MM.1S (cell line): Measurements from ENCODE around the gene TMED8.

Experiments
- DNase-seq: peaks from one replicate; pipeline ENCODE4 v3.0.0-alpha.2; 2015
- H2AFZ ChIP-seq: fragments of 300-600 bp; sonication (generic); 2 replicates; pipeline ENCODE4 v1.6.0; 2016; ENCODE audit warnings: antibody characterized with exemption, low read length
- H3F3A ChIP-seq: fragments of 300-600 bp; sonication (generic); 2 replicates; pipeline ENCODE4 v1.6.1; 2016; ENCODE audit warnings: mild to moderate bottlenecking, antibody characterized with exemption, low read length, moderate library complexity, mixed read lengths; ENCODE audit not compliant: insufficient read depth
- H3K27ac ChIP-seq: fragments of 300-600 bp; sonication (generic); 2 replicates; pipeline ENCODE4 v1.5.1; 2016; ENCODE audit warnings: mild to moderate bottlenecking, low read length
- H3K27me3 ChIP-seq: fragments of 300-600 bp; sonication (generic); replicated peaks from 2 replicates; pipeline ENCODE4 v1.6.0; 2016; ENCODE audit warnings: low read length; ENCODE audit not compliant: insufficient read depth
- H3K36me3 ChIP-seq: fragments of 300-600 bp; sonication (generic); replicated peaks from 2 replicates; pipeline ENCODE4 v1.6.1; 2016; ENCODE audit warnings: mild to moderate bottlenecking, low read length, mixed read lengths; ENCODE audit not compliant: insufficient read depth
- H3K4me1 ChIP-seq: fragments of 300-600 bp; sonication (generic); 2 replicates; pipeline ENCODE4 v1.6.1; 2016; ENCODE audit warnings: low read length, mixed read lengths
- H3K4me2 ChIP-seq: fragments of 300-600 bp; sonication (generic); 2 replicates; pipeline ENCODE4 v1.6.0; 2016; ENCODE audit warnings: low read depth, low read length
- H3K4me3 ChIP-seq: fragments of 300-600 bp; sonication (generic); 2 replicates; pipeline ENCODE4 v1.5.1; 2016; ENCODE audit warnings: low read length, mixed read lengths
- H3K79me2 ChIP-seq: fragments of 300-600 bp; sonication (generic); 2 replicates; pipeline ENCODE4 v1.6.1; 2016; ENCODE audit warnings: mixed run types, low read length, mixed read lengths
- H3K9ac ChIP-seq: fragments of 300-600 bp; sonication (generic); 2 replicates; pipeline ENCODE4 v1.6.1; 2016; ENCODE audit warnings: low read length, mixed read lengths
- H3K9me2 ChIP-seq: fragments of 300-600 bp; sonication (generic); replicated peaks from 2 replicates; pipeline ENCODE4 v1.6.1; 2016; ENCODE audit warnings: mild to moderate bottlenecking, low read length, mixed read lengths; ENCODE audit not compliant: insufficient read depth
- H3K9me3 ChIP-seq: fragments of 300-600 bp; sonication (generic); replicated peaks from 2 replicates; pipeline ENCODE4 v1.6.1; 2016; ENCODE audit warnings: mild to moderate bottlenecking, low read length, mixed read lengths; ENCODE audit not compliant: insufficient read depth
- H4K20me1 ChIP-seq: fragments of 300-600 bp; sonication (generic); 2 replicates; pipeline ENCODE4 v1.6.1; 2016; ENCODE audit warnings: mild to moderate bottlenecking, low read length, moderate library complexity, mixed read lengths; ENCODE audit not compliant: insufficient read depth
- EZH2 ChIP-seq: fragments of 300-600 bp; sonication (generic); optimal IDR thresholded peaks from 2 replicates; pipeline ENCODE3; 2017; ENCODE audit warnings: low read depth, mild to moderate bottlenecking, antibody characterized with exemption, low read length, mixed read lengths
- EZH2phosphoT487 ChIP-seq: fragments of 300-600 bp; sonication (generic); IDR thresholded peaks from 2 replicates; pipeline ENCODE4 v1.6.1; 2018; ENCODE audit warnings: antibody characterized with exemption, low read length
- TF ChIP-seq, protein P1 (sequence below): fragments of 300-600 bp; sonication (generic); IDR thresholded peaks from 2 replicates; pipeline ENCODE4 v1.5.1; 2016; ENCODE audit warnings: antibody characterized with exemption, low read length, mixed read lengths

TMED8 gene, protein sequence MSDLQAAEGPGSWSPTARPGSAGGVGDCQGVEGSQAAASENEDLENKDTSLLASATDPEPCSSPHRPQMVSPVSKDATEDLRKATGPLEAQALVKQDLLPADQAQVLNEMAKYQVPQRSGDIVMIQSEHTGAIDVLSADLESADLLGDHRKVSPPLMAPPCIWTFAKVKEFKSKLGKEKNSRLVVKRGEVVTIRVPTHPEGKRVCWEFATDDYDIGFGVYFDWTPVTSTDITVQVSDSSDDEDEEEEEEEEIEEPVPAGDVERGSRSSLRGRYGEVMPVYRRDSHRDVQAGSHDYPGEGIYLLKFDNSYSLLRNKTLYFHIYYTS

DNA sequence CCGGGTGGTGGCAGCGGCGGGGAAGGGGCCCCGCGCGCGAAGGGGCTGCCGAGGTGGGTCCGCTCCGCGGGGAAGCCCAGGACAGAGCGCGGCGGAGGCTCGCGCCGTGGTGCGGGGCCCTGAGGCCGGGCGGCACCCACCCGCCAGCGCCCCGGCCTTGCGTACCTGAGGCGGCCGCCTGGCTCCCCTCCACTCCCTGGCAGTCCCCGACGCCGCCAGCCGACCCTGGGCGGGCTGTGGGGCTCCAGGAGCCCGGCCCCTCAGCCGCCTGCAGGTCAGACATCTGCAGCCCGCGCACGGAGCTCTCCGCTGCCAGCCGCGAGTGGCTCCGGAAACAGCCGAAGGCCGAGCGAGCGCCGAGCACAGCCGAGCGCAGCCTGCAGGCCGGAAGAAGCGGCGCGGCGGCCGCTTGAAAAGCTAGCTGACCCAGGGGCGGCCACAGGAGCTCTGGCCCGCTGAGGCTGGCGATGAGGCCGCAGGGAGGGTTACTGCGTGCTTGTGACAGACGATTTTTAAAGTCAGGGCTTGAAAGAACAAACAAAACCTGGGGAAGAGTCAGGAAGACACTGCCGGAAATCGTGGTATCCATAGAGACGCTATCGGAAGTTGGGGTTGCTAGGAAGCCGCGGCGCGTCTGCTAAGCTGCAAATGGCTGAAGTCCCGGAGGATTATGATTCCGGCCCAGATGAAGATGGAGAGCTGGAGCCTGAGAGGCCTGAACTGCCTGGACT, at the start of gene TMED8, which contains the start of gene SAMD15:
TSS of gene TMED8 (minus strand) at position 324 of the 731 bp plus-strand sequence. CDS start at position 283, 41 bp downstream.
TSS of gene SAMD15 (plus strand) at position 609 of the 731 bp plus-strand sequence. CDS start at position 649, 40 bp downstream.
- H4K20me1 ChIP-seq, result no peaks in the 10 kb centered on the region
- peak within 1 kb of the TSS; percentile 63 for H3K27ac ChIP-seq
- peak within 1 kb of the TSS; percentile 78 for H2AFZ ChIP-seq
- peak within 1 kb of the TSS; percentile 86 for H3K4me2 ChIP-seq
- H3F3A ChIP-seq, result no peaks in the 10 kb centered on the region
- peak within 1 kb of the TSS; percentile 76 for H3K9ac ChIP-seq
- 0 out of 2 replicates have a peak, but pooled peaks cover 3% of the 10 kb centered on the region for H3K4me1 ChIP-seq
- DNase-seq, result peak; percentile 70
- TF ChIP-seq EZH2phosphoT487 (no peak), EZH2 (no peak)
- TF ChIP-seq, protein P1, sequence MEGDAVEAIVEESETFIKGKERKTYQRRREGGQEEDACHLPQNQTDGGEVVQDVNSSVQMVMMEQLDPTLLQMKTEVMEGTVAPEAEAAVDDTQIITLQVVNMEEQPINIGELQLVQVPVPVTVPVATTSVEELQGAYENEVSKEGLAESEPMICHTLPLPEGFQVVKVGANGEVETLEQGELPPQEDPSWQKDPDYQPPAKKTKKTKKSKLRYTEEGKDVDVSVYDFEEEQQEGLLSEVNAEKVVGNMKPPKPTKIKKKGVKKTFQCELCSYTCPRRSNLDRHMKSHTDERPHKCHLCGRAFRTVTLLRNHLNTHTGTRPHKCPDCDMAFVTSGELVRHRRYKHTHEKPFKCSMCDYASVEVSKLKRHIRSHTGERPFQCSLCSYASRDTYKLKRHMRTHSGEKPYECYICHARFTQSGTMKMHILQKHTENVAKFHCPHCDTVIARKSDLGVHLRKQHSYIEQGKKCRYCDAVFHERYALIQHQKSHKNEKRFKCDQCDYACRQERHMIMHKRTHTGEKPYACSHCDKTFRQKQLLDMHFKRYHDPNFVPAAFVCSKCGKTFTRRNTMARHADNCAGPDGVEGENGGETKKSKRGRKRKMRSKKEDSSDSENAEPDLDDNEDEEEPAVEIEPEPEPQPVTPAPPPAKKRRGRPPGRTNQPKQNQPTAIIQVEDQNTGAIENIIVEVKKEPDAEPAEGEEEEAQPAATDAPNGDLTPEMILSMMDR, result no peak
- no peaks in the 10 kb centered on the region for H3K9me3 ChIP-seq
- H3K27me3 ChIP-seq, result no peaks in the 10 kb centered on the region
- H3K9me2 ChIP-seq, result no peaks in the 10 kb centered on the region
- peak within 1 kb of the TSS; percentile 79 for H3K4me3 ChIP-seq
- no peaks in the 10 kb centered on the region for H3K36me3 ChIP-seq
- peaks cover 10% of the 10 kb centered on the region; the same call in 1 of the 2 replicates for H3K79me2 ChIP-seq

DNA sequence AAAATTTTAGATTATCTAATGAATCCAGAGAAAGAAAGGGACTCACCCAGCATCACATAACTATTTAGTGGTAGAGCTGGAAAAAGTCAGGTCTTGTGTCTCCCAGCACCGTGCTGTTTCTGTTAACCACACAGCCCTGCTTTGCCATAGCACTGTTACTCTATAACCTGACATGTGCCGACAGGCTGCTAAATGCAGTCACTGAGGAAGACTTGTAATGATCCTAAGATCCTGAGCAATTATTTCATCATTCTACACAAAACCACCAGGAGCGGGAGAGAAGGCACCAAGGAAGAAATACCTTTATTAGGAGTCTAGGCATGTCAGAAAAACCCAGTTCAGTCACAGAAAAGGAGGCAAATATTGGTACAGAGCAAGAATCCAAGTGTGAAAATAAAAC, 49.5 kb upstream of the TMED8 start:
- Histone ChIP-seq H3K4me3 (no peak overlapping the region), H3K9me3 (no peaks in the 10 kb centered on the region), H3K27ac (no peak overlapping the region), H2AFZ (no peak overlapping the region), H3K36me3 (no peaks in the 10 kb centered on the region), H3K9ac (no peak overlapping the region), H3K27me3 (no peaks in the 10 kb centered on the region), H3K4me2 (no peak overlapping the region), H3K4me1 (no peaks in the 10 kb centered on the region), H4K20me1 (no peaks in the 10 kb centered on the region), H3K79me2 (no peaks in the 10 kb centered on the region), H3F3A (no peaks in the 10 kb centered on the region), H3K9me2 (no peaks in the 10 kb centered on the region)
- DNase-seq, result no peak
- TF ChIP-seq, protein P1, result no peak
- TF ChIP-seq EZH2 (no peak), EZH2phosphoT487 (no peak)

DNA sequence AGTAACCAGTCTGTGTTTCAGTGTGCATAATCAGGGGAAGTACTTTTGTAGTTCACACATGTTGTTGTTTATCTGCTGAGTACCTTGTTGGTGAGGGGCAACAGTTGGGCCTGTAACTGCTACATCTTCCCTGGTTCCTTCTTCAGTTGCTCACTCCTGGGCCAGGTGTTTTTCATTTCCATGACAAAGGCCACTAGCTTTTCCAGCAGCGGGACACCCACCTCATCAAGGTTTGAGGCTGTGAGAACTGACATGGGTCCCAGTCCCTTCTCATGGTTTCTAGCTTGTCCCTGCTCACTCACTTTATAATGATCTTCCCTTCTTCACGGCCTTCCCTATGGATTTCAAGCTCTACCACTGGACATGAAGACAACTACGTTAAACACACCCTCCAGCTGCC, 48.0 kb upstream of the TMED8 start:
- no peaks in the 10 kb centered on the region for H3K36me3 ChIP-seq

More for the DNA sequence above, 48.0 kb upstream of the TMED8 start:
- H3K4me3 ChIP-seq, result no peak overlapping the region
- no peaks in the 10 kb centered on the region for H3K9me2 ChIP-seq
- DNase-seq, result no peak
- H3K79me2 ChIP-seq, result no peaks in the 10 kb centered on the region
- H3K4me2 ChIP-seq, result no peak overlapping the region
- H3K4me1 ChIP-seq, result no peaks in the 10 kb centered on the region
- TF ChIP-seq EZH2phosphoT487, result no peak
- no peak for TF ChIP-seq EZH2
- TF ChIP-seq, protein P1, result no peak
- no peak overlapping the region for H3K9ac ChIP-seq
- H3K27me3 ChIP-seq, result no peaks in the 10 kb centered on the region
- no peaks in the 10 kb centered on the region for H4K20me1 ChIP-seq
- H3K27ac ChIP-seq, result no peak overlapping the region
- H2AFZ ChIP-seq, result no peak overlapping the region
- no peaks in the 10 kb centered on the region for H3K9me3 ChIP-seq
- no peaks in the 10 kb centered on the region for H3F3A ChIP-seq
